ENCODE measurements around the gene EPM2A. TPM values are rescaled to one million over a fixed set of nuclear protein-coding genes. Genes with fewer than 3 reads are reported as not detected.

The EPM2A gene
- total and polyA plus RNA-seq, 2 of the 4 experiments (the other 2 are of a cell fraction), result 2.1 to 4.5 TPM

- Histone ChIP-seq H2AK9ac (replicated peaks; ENCODE audit: low read depth, low read length, poor library complexity) (no peak overlapping the region), H3K18ac (ENCODE audit: low read depth, low read length) (no peak overlapping the region), H2BK15ac (ENCODE audit: low read depth, low read length) (no peak overlapping the region), H4K8ac (ENCODE audit: low read depth in 2 of 2, low read length in 2 of 2) (no peak overlapping the region), H3K23ac (ENCODE audit: low read depth, low read length) (no peak overlapping the region), H3K27ac (ENCODE audit: insufficient read depth, low read length) (no peak overlapping the region), H3K4me2 (ENCODE audit: low read depth, low read length) (no peak overlapping the region), H3K56ac (ENCODE audit: extremely low read depth, insufficient read depth, low read length) (no peak overlapping the region), H3K14ac (replicated peaks; ENCODE audit: low read depth, low read length) (no peak overlapping the region), H3K27me3 (ENCODE audit: control insufficient read depth, insufficient read depth, low read length) (no peaks in the 10 kb centered on the region), H2BK20ac (ENCODE audit: low read depth, low read length) (no peak overlapping the region), H4K5ac (ENCODE audit: low read depth, low read length) (no peak overlapping the region), H3K79me1 (ENCODE audit: low read depth in 1 of 2, low read length in 2 of 2) (peaks cover under 1 to 3% of the 10 kb centered on the region in 2 experiments; a peak in 2 of 4 replicates), H3K9ac (ENCODE audit: low read depth, low read length) (no peak overlapping the region), H2BK5ac (ENCODE audit: low read depth, low read length, poor library complexity, severe bottlenecking) (no peak overlapping the region), H3K9me3 (ENCODE audit: control insufficient read depth, insufficient read depth, low read length) (peaks cover 3% of the 10 kb centered on the region), H3K36me3 (ENCODE audit: control insufficient read depth, insufficient read depth, low read length) (no peaks in the 10 kb centered on the region), H2BK120ac (ENCODE audit: low read depth, low read length) (no peak overlapping the region), H3K4me3 (ENCODE audit: insufficient read depth, low read depth, low read length) (no peak overlapping the region), H2AK5ac (ENCODE audit: low read depth, low read length) (no peak overlapping the region), H2AFZ (replicated peaks; ENCODE audit: low read length, poor library complexity) (no peak overlapping the region), H4K20me1 (ENCODE audit: insufficient read depth, low read length) (no peaks in the 10 kb centered on the region), H4K91ac (ENCODE audit: insufficient read depth, low read depth, low read length) (no peak overlapping the region), H3K9me1 (ENCODE audit: insufficient read depth, low read length) (no peaks in the 10 kb centered on the region; the same call in 1 of the 2 replicates), H3K4ac (ENCODE audit: low read depth, low read length) (no peak overlapping the region), H3K4me1 (ENCODE audit: control insufficient read depth, insufficient read depth, low read length) (no peaks in the 10 kb centered on the region)
- POLR2A ChIA-PET (ENCODE audit: unreplicated experiment), result no interaction called here
- dilution Hi-C loops (cut with HindIII; ENCODE audit: low sequenced_read_pairs, unreplicated experiment), result no loop called here
- DNase-seq (no peak), ATAC-seq (ENCODE audit: low read depth) (no peak)
- no TSS peak for BruUV-seq (replicated peaks)
- no CpG with 5 or more reads among the region's 1 CpG for WGBS, 2 experiments (ENCODE audit: extremely low coverage in 2 of 2, insufficient read length in 1 of 2)
- intact Hi-C loops (cut with micrococcal nuclease), result no loop called here
- no peak for TF ChIP-seq FOS (IDR thresholded peaks at IDR 0.05; ENCODE audit: low read depth, low read length)
- no peak for TF ChIP-seq BHLHE40 (IDR thresholded peaks at IDR 0.05; ENCODE audit: low read depth, low read length)
- no peak for TF ChIP-seq MAZ (IDR thresholded peaks at IDR 0.05; ENCODE audit: borderline replicate concordance, low read depth, low read length)
- no peak for TF ChIP-seq CEBPB (IDR thresholded peaks at IDR 0.05; ENCODE audit: low read depth, low read length)
- no peak for TF ChIP-seq MAFK (IDR thresholded peaks at IDR 0.05; ENCODE audit: low read depth, low read length)
- in situ Hi-C loops (cut with MboI; ENCODE audit: low sequenced_read_pairs), result loop anchor here (25.0 kb wide), 1 partner anchor 159 kb away; no protein-coding TSS in a partner anchor
- CTCF ChIA-PET, result no interaction called here
These were observed 6.6 kb downstream of the EPM2A start for GRCh38 chr6:145728444-145729385.
